RWPE2 (cell line): ENCODE measurements around the gene PTRH1.

Experiments
- ATAC-seq: fragments of 200-7000 bp; cut with Tn5 transposase; 3 replicates; pipeline ENCODE4 v1.9.1; 2021; ENCODE audit warnings: low read depth
- DNase-seq: peaks from one replicate; pipeline ENCODE4 v3.0.0-alpha.2; 2020; ENCODE audit warnings: low spot score
- H3K27ac ChIP-seq: fragments of 450-650 bp; 2 replicates; pipeline ENCODE4 v1.5.1; 2017; ENCODE audit warnings: mild to moderate bottlenecking; ENCODE audit not compliant: poor library complexity, severe bottlenecking
- H3K27me3 ChIP-seq: fragments of 250-450 bp; sonication (Bioruptor Pico); 2 replicates; pipeline ENCODE4 v1.5.1; 2021; ENCODE audit warnings: mild to moderate bottlenecking, moderate library complexity; ENCODE audit not compliant: insufficient read depth, poor library complexity, severe bottlenecking
- H3K36me3 ChIP-seq: fragments of 250-450 bp; sonication (Bioruptor Pico); 2 replicates; pipeline ENCODE4 v1.5.1; 2020; ENCODE audit warnings: low read depth, mild to moderate bottlenecking, moderate library complexity
- H3K4me1 ChIP-seq: fragments of 250-450 bp; sonication (Bioruptor Pico); 2 replicates; pipeline ENCODE4 v1.5.1; 2021; ENCODE audit warnings: mild to moderate bottlenecking, moderate library complexity; ENCODE audit not compliant: insufficient read depth, poor library complexity, severe bottlenecking
- H3K4me3 ChIP-seq: fragments of 250-450 bp; sonication (Bioruptor Pico); 2 replicates; pipeline ENCODE4 v1.5.1; 2021; ENCODE audit warnings: mild to moderate bottlenecking, moderate library complexity; ENCODE audit not compliant: severe bottlenecking
- H3K9me3 ChIP-seq: fragments of 250-450 bp; sonication (Bioruptor Pico); 2 replicates; pipeline ENCODE4 v1.5.1; 2021; ENCODE audit warnings: mild to moderate bottlenecking, moderate library complexity; ENCODE audit not compliant: severe bottlenecking
- TF ChIP-seq, protein P1 (sequence below): fragments of 450-650 bp; IDR thresholded peaks from one replicate; pipeline ENCODE4 v1.5.1; 2017; ENCODE audit warnings: mild to moderate bottlenecking, moderate library complexity; ENCODE audit not compliant: poor library complexity, severe bottlenecking

PTRH1 gene

DNA sequence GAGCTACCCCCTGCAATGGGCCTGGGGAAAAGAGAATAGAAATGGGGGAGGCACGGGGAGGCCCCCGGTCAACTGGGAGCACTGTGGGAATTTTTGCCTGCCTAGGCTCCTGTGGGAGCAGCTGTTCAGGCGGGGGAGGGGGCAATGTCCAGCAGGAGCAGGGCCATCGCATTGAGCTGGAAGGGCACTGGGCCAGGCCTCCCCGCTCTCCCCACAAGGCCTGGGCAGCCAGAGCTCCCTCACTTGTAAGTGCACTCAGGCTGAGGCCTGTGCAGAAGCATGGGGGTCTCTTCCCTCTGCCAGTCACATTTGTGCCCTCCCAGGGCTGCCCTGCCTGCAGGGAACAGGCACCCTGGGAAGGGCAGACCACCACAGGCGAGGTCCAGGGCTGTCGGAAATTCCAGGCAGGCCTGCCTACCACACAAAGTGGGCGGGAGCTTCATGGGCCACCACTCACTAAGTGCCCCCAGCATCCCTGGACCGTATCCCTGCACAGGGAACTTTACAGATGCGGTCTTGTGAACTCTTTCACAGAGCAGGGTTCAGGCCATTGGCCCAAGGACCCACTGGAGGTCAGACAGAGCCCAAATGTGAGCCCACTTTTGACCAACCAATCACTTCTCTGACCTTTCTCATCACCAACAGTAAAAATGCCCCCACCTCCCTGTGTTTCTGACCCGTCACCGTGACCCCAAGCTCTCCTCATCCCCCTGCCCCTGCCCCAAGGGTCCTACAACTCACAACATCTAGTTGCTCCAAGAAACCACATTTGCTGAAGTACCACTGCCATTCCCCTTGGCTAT is 9.7 kb downstream of the PTRH1 start:
- ATAC-seq (no peak), DNase-seq (no peak)
- Histone ChIP-seq H3K36me3 (no peaks in the 10 kb centered on the region), H3K27ac (no peak overlapping the region), H3K9me3 (no peaks in the 10 kb centered on the region), H3K4me1 (no peaks in the 10 kb centered on the region), H3K4me3 (no peak overlapping the region), H3K27me3 (no peaks in the 10 kb centered on the region)
- TF ChIP-seq, protein P1, sequence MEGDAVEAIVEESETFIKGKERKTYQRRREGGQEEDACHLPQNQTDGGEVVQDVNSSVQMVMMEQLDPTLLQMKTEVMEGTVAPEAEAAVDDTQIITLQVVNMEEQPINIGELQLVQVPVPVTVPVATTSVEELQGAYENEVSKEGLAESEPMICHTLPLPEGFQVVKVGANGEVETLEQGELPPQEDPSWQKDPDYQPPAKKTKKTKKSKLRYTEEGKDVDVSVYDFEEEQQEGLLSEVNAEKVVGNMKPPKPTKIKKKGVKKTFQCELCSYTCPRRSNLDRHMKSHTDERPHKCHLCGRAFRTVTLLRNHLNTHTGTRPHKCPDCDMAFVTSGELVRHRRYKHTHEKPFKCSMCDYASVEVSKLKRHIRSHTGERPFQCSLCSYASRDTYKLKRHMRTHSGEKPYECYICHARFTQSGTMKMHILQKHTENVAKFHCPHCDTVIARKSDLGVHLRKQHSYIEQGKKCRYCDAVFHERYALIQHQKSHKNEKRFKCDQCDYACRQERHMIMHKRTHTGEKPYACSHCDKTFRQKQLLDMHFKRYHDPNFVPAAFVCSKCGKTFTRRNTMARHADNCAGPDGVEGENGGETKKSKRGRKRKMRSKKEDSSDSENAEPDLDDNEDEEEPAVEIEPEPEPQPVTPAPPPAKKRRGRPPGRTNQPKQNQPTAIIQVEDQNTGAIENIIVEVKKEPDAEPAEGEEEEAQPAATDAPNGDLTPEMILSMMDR: no peak

DNA sequence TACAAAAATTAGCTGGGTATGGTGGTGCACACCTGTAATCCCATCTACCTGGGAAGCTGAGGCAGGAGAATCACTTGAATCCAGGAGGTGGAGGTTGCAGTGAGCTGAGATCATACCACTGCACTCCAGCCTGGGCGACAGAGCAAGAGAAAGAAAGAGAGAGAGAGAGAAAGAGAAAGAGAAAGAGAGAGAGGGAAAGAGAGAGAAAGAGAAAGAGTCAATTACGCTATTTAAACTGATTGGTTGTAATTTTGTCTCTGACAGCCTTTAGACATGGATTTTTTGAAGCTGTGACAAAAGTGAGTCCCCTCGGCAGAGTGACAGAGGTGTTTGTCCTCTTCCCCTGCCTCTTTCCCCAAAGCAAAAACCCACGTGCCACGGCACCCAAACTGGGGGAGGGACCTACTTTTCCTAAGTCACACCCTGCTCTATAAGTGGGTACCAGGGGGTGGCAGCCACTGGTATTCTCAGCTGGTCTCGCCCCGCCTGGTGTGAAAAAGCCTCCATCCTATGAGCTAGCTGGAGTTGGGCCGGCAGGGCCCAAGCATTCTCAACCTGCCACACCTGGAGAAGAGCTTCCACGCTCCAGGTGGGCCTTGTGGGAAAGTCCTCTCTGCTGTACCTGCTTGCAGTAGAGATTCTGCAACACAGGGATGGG is 12.0 kb downstream of the PTRH1 start:
- Histone ChIP-seq H3K36me3 (no peaks in the 10 kb centered on the region), H3K4me1 (no peaks in the 10 kb centered on the region), H3K27ac (no peak overlapping the region), H3K9me3 (no peaks in the 10 kb centered on the region), H3K4me3 (no peak overlapping the region), H3K27me3 (no peaks in the 10 kb centered on the region)
- no peak for ATAC-seq
- TF ChIP-seq, protein P1: no peak
- no peak for DNase-seq

DNA sequence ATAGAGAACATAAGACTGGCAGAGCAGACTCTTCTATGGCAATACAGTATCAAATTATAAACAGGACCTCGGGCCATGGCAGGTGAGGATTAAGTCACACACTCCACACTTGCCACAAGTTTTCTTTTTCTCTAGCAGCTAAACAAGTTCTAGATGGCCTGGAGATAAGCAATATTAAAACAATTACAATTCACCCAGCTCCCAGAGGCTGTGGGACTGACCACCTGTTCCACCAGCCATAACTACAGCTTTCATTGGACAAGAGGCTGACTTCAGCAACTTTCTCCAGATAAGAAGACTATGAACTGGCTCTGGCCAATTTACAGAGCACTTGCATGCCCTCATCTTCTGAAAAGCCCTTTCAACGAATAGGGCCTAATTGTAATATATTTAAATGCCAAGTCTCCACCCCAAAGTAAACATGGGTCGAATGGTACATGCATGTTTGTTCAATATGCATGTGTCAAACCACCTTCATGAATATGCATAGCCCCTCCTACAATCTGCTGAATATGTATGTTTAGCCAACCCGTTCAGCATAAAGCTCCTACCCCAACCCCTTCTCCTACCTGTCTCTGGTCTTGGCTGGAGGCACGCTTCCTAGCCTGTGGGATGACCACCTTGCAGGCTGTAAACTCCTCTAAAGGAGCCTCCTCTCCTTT is 14.7 kb downstream of the PTRH1 start:
- no peak for DNase-seq
- ATAC-seq: no peak
- TF ChIP-seq, protein P1: no peak

DNA sequence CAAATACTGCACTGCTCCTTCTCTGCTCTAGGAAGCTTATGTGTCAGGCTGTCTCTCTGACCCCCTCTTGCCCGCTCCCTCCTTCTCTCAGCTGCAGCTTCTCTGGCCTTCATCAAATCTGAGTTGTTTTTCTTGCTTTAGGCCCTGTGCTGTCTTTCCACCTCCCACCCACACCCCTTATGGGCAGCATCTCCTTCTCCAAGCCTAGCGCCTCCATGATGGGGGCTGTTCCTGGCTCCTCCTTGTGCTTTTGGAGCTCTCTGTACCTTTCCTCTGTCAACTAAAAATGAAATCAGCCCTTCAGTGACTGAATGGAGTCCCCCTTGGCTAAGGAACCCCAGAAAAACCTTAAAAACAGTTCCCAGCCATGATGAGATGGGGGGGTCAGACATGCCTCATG is 15.3 kb downstream of the PTRH1 start:
- Histone ChIP-seq H3K36me3 (no peaks in the 10 kb centered on the region), H3K9me3 (no peaks in the 10 kb centered on the region), H3K27ac (no peak overlapping the region), H3K27me3 (no peaks in the 10 kb centered on the region), H3K4me3 (no peak overlapping the region), H3K4me1 (no peaks in the 10 kb centered on the region)
- DNase-seq (no peak), ATAC-seq (no peak)
- TF ChIP-seq, protein P1: no peak

More for the DNA sequence above, 14.7 kb downstream of the PTRH1 start:
- no peak overlapping the region for H3K27ac ChIP-seq
- H3K9me3 ChIP-seq: no peaks in the 10 kb centered on the region
- no peaks in the 10 kb centered on the region for H3K4me1 ChIP-seq
- no peak overlapping the region for H3K4me3 ChIP-seq
- no peaks in the 10 kb centered on the region for H3K36me3 ChIP-seq
- no peaks in the 10 kb centered on the region for H3K27me3 ChIP-seq
